KMS-11 (cell line): Measurements from ENCODE around the gene CDC34.

Experiments
- H2AFZ ChIP-seq: fragments of 200-600 bp; sonication (generic); 2 replicates; pipeline ENCODE4 v1.6.1; 2016; ENCODE audit warnings: antibody characterized with exemption, mixed run types, low read depth
- H3K27ac ChIP-seq: fragments of 200-600 bp; sonication (generic); 2 replicates; pipeline ENCODE4 v1.6.1; 2016; ENCODE audit warnings: mild to moderate bottlenecking, mixed run types
- H3K27me3 ChIP-seq: fragments of 200-600 bp; sonication (generic); 2 replicates; pipeline ENCODE4 v1.6.1; 2017; ENCODE audit warnings: mild to moderate bottlenecking, low read depth, mixed run types, moderate library complexity; ENCODE audit not compliant: insufficient read depth
- H3K36me3 ChIP-seq: fragments of 200-600 bp; sonication (generic); 2 replicates; pipeline ENCODE4 v1.6.1; 2017; ENCODE audit warnings: mild to moderate bottlenecking, mixed run types; ENCODE audit not compliant: insufficient read depth
- H3K4me1 ChIP-seq: fragments of 200-600 bp; sonication (generic); 2 replicates; pipeline ENCODE4 v1.6.1; 2016; ENCODE audit warnings: mild to moderate bottlenecking, low read depth, mixed run types; ENCODE audit not compliant: poor library complexity, severe bottlenecking
- H3K4me2 ChIP-seq: fragments of 200-600 bp; sonication (generic); 2 replicates; pipeline ENCODE4 v1.7.0; 2016; ENCODE audit warnings: mild to moderate bottlenecking, mixed run types
- H3K4me3 ChIP-seq: fragments of 200-600 bp; sonication (generic); IDR thresholded peaks from 2 replicates; pipeline ENCODE4 v1.6.1; 2017; ENCODE audit warnings: low read depth, low read length, mixed read lengths; ENCODE audit not compliant: insufficient read depth
- H3K79me2 ChIP-seq: fragments of 200-600 bp; sonication (generic); 2 replicates; pipeline ENCODE4 v1.6.1; 2016; ENCODE audit warnings: low read depth, mixed run types; ENCODE audit not compliant: insufficient read depth
- H3K9ac ChIP-seq: fragments of 200-600 bp; sonication (generic); 2 replicates; pipeline ENCODE4 v1.6.1; 2016; ENCODE audit warnings: mild to moderate bottlenecking, mixed run types
- H4K20me1 ChIP-seq: fragments of 200-600 bp; sonication (generic); 2 replicates; pipeline ENCODE4 v1.6.1; 2016; ENCODE audit warnings: mild to moderate bottlenecking, mixed run types; ENCODE audit not compliant: insufficient read depth
- CTCF ChIP-seq: fragments of 200-600 bp; sonication (generic); conservative IDR thresholded peaks from 2 replicates; pipeline ENCODE4 v1.6.1; 2017; ENCODE audit warnings: low read depth, mild to moderate bottlenecking, antibody characterized with exemption, low read length, moderate library complexity, mixed read lengths

The CDC34 gene

GRCh38 chr19:525857-526419 lies 5.6 kb upstream of the CDC34 start:
- H2AFZ ChIP-seq, result no peak overlapping the region
- no peak for TF ChIP-seq CTCF
- H3K4me1 ChIP-seq, result peaks cover 8% of the 10 kb centered on the region
- H3K27me3 ChIP-seq, result peaks cover 26% of the 10 kb centered on the region
- H3K9ac ChIP-seq, result no peak overlapping the region
- no peak overlapping the region for H3K4me2 ChIP-seq
- no peak overlapping the region for H3K27ac ChIP-seq
- no peaks in the 10 kb centered on the region for H3K36me3 ChIP-seq
- H3K4me3 ChIP-seq, result no peak overlapping the region
- no peaks in the 10 kb centered on the region for H4K20me1 ChIP-seq
- no peaks in the 10 kb centered on the region for H3K79me2 ChIP-seq

GRCh38 chr19:530134-531008 lies 1.2 kb upstream of the CDC34 start:
- no peak for TF ChIP-seq CTCF
- H3K27ac ChIP-seq, result no peak overlapping the region
- H3K36me3 ChIP-seq, result no peaks in the 10 kb centered on the region
- H4K20me1 ChIP-seq, result peaks cover 6% of the 10 kb centered on the region; the same call in 1 of the 2 replicates
- H3K4me2 ChIP-seq, result peak overlapping the region; percentile 39; the same call in 1 of the 2 replicates
- H3K27me3 ChIP-seq, result peaks cover 25% of the 10 kb centered on the region
- no peak overlapping the region for H3K4me3 ChIP-seq
- H3K4me1 ChIP-seq, result peaks cover 19% of the 10 kb centered on the region
- peak overlapping the region; percentile 91 for H2AFZ ChIP-seq
- H3K79me2 ChIP-seq, result peaks cover 17% of the 10 kb centered on the region; the same call in 1 of the 2 replicates
- H3K9ac ChIP-seq, result peak overlapping the region; percentile 39; the same call in 1 of the 2 replicates

GRCh38 chr19:531009-531752 lies 379 bp upstream of the CDC34 start:
- TF ChIP-seq CTCF, result no peak
- peak overlapping the region; percentile 39; the same call in 1 of the 2 replicates for H3K9ac ChIP-seq
- no peak overlapping the region for H3K4me3 ChIP-seq
- no peaks in the 10 kb centered on the region for H3K36me3 ChIP-seq
- H3K27me3 ChIP-seq, result peaks cover 21% of the 10 kb centered on the region
- H3K79me2 ChIP-seq, result peaks cover 17% of the 10 kb centered on the region; the same call in 1 of the 2 replicates
- peak overlapping the region; percentile 39; the same call in 1 of the 2 replicates for H3K4me2 ChIP-seq
- peaks cover 6% of the 10 kb centered on the region; the same call in 1 of the 2 replicates for H4K20me1 ChIP-seq
- peak overlapping the region; percentile 91 for H2AFZ ChIP-seq
- peaks cover 19% of the 10 kb centered on the region for H3K4me1 ChIP-seq
- H3K27ac ChIP-seq, result no peak overlapping the region
